ENCODE results near the gene SF1. TPM values are rescaled to one million over a fixed set of nuclear protein-coding genes. Genes with fewer than 3 reads are reported as not detected.

SF1 gene
- total and polyA plus RNA-seq, 2 donors (not counting 3 experiments of a cell fraction or from before 2014, with no cell fraction given), result 95.0 to 342 TPM

DNA sequence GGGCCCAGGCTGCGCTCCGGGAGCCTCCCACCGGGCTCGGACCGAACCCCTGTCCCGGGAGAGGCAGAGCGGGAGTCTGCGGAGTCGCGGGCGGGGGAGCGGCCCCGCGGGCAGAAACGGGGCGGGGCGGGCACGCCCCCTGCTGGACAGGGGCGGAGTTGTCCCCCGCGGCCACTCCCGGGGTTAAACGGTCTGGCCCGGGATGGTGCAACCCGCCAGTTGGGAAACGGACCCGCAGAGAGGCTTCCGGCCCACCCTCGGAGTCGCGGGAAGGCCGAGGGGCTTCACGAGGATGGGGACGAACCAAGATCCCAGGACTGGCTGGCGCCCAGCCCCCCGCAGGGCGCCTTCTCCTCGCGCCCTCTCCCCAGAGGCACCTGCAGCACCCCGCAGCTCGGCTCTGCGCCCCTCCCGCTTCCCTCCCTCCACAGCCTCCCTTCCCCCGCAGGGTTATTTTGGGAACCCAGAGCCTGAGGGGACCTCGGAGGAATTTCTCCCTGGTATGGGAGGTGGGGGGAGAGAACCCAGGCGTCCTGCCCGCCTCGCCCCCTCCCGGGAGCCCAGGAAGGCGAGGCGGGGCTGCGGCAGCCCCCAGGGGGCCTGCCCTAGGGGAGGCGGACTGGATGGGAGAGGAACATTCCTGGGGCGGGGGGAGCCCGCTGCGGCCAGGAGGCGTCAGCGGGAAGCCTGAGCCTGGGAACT is 35.3 kb downstream of the SF1 start:
- Histone ChIP-seq H3K9me1 (replicated peaks; ENCODE audit: control insufficient read depth, extremely low read depth, insufficient read depth, low read length) (no peaks in the 10 kb centered on the region), H3K27me3 (ENCODE audit: control insufficient read depth in 2 of 2, insufficient read depth in 2 of 2, low read length in 2 of 2) (peaks cover 27 to 32% of the 10 kb centered on the region in 2 experiments), H3K79me2 (ENCODE audit: control insufficient read depth, insufficient read depth, low read length) (no peaks in the 10 kb centered on the region), H3K9me3 (replicated peaks; ENCODE audit: control insufficient read depth, insufficient read depth, low read length) (no peaks in the 10 kb centered on the region), H3K27ac (ENCODE audit: insufficient read depth, low read depth, low read length) (no peak overlapping the region), H4K20me1 (replicated peaks; ENCODE audit: control insufficient read depth, extremely low read depth, insufficient read depth, low read length) (no peaks in the 10 kb centered on the region), H3K9ac (replicated peaks; ENCODE audit: extremely low read depth, insufficient read depth, low read length) (no peak overlapping the region), H3K4me2 (ENCODE audit: insufficient read depth, low read length) (peak overlapping the region; percentile 64), H2AFZ (ENCODE audit: low read depth, low read length) (peak overlapping the region; percentile 72), H3K4me1 (ENCODE audit: control insufficient read depth, extremely low read depth, insufficient read depth, low read length) (peaks cover 13% of the 10 kb centered on the region), H3K4me3 (replicated peaks in 1 of 3; ENCODE audit: insufficient read depth in 1 of 3, low read depth in 1 of 3, low read length in 3 of 3) (peak overlapping the region in 1 of 3 experiments; percentile 2), H3K36me3 (ENCODE audit: control insufficient read depth in 2 of 2, extremely low read depth in 1 of 2, insufficient read depth in 2 of 2, low read length in 2 of 2) (no peaks in the 10 kb centered on the region)
- dilution Hi-C loops (cut with MboI; ENCODE audit: extremely low pct_ligation_motif_present, low sequenced_read_pairs) (no loop called here), intact Hi-C loops (cut with micrococcal nuclease) (loop anchor here (1.0 kb wide), 2 partner anchors 55 to 190 kb away; no protein-coding TSS in a partner anchor)
- TF ChIP-seq, protein P1, sequence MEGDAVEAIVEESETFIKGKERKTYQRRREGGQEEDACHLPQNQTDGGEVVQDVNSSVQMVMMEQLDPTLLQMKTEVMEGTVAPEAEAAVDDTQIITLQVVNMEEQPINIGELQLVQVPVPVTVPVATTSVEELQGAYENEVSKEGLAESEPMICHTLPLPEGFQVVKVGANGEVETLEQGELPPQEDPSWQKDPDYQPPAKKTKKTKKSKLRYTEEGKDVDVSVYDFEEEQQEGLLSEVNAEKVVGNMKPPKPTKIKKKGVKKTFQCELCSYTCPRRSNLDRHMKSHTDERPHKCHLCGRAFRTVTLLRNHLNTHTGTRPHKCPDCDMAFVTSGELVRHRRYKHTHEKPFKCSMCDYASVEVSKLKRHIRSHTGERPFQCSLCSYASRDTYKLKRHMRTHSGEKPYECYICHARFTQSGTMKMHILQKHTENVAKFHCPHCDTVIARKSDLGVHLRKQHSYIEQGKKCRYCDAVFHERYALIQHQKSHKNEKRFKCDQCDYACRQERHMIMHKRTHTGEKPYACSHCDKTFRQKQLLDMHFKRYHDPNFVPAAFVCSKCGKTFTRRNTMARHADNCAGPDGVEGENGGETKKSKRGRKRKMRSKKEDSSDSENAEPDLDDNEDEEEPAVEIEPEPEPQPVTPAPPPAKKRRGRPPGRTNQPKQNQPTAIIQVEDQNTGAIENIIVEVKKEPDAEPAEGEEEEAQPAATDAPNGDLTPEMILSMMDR (IDR thresholded peaks at IDR 0.05; ENCODE audit: extremely low read depth in 1 of 2, insufficient read depth in 1 of 2, low read depth in 1 of 2, low read length in 2 of 2), result peak; percentile 77 to 90
- TF ChIP-seq MYC (IDR thresholded peaks at IDR 0.05; ENCODE audit: low read depth, low read length), result no peak
- POLR2A ChIA-PET, result no interaction called here
- BruUV-seq (replicated peaks), result no TSS peak
- FAIRE-seq (no peak), DNase-seq (ENCODE audit: low read depth, low spot score) (peak; percentile 32)
- CTCF ChIA-PET, result interaction anchor here (0.7 to 1.9 kb wide), 6 partner anchors 10 to 54 kb away, joined by 3 to 14 read pairs (median 8); no protein-coding TSS in a partner anchor

Data from endothelial cell of umbilical vein (primary cell).